Skeletal muscle satellite cell (primary cell): ENCODE data around the gene HIPK4.

Experiments used
- H3K27me3 ChIP-seq: 2 replicates; pipeline ENCODE4 v1.7.0; 2013; ENCODE audit warnings: low read length; ENCODE audit not compliant: control insufficient read depth, insufficient read depth
- H3K36me3 ChIP-seq: 2 replicates; pipeline ENCODE4 v1.7.0; 2013; ENCODE audit warnings: mild to moderate bottlenecking, control low read depth, low read length; ENCODE audit not compliant: insufficient read depth
- H3K4me1 ChIP-seq: 2 replicates; pipeline ENCODE4 v1.7.0; 2013; ENCODE audit warnings: low read length; ENCODE audit not compliant: control insufficient read depth, insufficient read depth
- H3K4me2 ChIP-seq: 2 replicates; pipeline ENCODE4 v1.7.0; 2013; ENCODE audit warnings: mild to moderate bottlenecking, low read length
- H3K4me3 ChIP-seq: 2 replicates; pipeline ENCODE4 v1.7.0; 2013; ENCODE audit warnings: low read length
- H3K9ac ChIP-seq: 2 replicates; pipeline ENCODE4 v1.7.0; 2013; ENCODE audit warnings: mild to moderate bottlenecking, low read depth, low read length, moderate library complexity
- H3K9me3 ChIP-seq: replicated peaks from 2 replicates; pipeline ENCODE4 v1.7.0; 2013; ENCODE audit warnings: mild to moderate bottlenecking, control low read depth, low read length

HIPK4 gene

DNA sequence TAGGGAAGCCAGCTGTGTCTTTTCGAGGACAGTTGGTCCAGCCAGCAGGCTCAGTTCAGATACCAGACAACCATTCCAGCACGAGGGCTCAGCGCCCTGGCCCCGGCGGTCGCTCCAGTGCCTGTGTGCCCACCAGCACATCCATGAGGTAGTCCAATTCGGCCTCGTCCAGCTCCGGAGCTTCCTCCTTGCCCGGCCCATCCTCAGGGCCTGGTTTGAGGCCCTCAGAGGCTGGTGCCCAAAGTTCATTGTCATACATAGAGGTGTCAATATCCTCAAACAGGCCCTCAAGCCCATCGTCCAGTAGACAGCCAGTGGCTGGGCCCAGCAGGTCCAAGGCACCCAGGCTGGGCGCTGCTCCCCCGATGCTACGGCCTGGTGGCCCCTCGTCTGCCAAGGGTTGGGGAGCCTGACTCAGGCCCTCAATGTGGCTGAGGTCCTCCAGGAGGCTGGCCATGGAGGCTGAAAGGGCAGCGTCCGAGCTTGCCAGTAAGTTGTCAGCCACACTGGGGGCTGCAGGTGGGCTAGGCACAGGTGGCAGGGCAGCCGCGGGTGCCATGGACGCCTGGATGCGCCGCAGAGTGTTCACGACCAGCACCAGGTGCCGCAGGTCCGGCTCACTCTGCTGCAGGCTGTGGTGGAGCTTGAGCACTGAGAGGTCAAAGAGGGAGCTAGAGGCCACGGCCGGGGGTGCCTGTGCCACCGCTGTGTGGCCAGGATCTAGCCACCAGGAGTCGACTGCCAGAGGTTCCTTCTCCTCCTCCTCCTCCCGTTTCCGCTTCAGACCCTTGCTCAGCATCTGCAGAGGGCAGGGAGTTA lies 33.0 kb upstream of the HIPK4 start:
- H3K9me3 ChIP-seq, result no peaks in the 10 kb centered on the region
- no peaks in the 10 kb centered on the region for H3K27me3 ChIP-seq
- H3K36me3 ChIP-seq, result peaks cover 15% of the 10 kb centered on the region
- peak overlapping the region; percentile 87 for H3K4me2 ChIP-seq
- H3K4me3 ChIP-seq, result peak overlapping the region; percentile 91
- H3K9ac ChIP-seq, result peak overlapping the region; percentile 98
- peaks cover 27% of the 10 kb centered on the region for H3K4me1 ChIP-seq

DNA sequence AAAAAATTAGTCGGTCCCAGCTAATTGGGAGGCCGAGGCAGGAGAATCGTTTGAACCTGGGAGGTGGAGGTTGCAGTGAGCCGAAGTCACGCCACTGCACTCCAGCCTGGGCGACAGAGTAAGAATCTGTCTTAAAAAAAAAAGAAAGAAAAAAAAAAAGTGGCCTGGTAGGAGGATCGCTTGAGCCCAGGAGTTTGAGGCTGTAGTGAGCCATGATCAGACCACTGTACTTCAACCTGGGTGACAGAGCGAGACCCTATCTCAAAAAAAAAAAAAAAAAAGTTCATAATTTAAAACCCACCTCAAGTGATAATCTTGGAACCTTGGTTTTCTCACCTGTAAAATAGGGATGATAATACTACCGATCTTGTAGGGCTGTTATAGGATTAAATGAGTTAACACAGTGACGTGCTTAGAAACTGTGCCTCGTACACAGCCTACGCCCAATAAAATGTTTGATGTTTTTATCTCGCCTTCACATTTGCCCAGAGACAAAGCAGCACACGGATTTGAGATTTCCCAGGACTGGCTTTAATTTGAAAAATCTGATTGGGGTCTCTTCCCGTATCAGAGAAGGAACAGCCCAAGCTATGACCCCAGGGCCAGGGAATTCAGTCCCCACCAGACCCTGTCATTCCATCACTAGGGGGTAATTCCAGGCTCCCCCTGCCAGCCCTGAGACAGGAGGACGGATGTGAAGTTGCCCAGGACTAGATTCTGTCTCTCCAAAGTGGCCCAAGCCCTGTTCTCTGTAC lies 32.2 kb upstream of the HIPK4 start:
- H3K27me3 ChIP-seq, result no peaks in the 10 kb centered on the region
- peak overlapping the region; percentile 91 for H3K4me3 ChIP-seq
- peak overlapping the region; percentile 98 for H3K9ac ChIP-seq
- peaks cover 15% of the 10 kb centered on the region for H3K36me3 ChIP-seq
- H3K4me2 ChIP-seq, result peak overlapping the region; percentile 87
- no peaks in the 10 kb centered on the region for H3K9me3 ChIP-seq
- peaks cover 30% of the 10 kb centered on the region for H3K4me1 ChIP-seq

DNA sequence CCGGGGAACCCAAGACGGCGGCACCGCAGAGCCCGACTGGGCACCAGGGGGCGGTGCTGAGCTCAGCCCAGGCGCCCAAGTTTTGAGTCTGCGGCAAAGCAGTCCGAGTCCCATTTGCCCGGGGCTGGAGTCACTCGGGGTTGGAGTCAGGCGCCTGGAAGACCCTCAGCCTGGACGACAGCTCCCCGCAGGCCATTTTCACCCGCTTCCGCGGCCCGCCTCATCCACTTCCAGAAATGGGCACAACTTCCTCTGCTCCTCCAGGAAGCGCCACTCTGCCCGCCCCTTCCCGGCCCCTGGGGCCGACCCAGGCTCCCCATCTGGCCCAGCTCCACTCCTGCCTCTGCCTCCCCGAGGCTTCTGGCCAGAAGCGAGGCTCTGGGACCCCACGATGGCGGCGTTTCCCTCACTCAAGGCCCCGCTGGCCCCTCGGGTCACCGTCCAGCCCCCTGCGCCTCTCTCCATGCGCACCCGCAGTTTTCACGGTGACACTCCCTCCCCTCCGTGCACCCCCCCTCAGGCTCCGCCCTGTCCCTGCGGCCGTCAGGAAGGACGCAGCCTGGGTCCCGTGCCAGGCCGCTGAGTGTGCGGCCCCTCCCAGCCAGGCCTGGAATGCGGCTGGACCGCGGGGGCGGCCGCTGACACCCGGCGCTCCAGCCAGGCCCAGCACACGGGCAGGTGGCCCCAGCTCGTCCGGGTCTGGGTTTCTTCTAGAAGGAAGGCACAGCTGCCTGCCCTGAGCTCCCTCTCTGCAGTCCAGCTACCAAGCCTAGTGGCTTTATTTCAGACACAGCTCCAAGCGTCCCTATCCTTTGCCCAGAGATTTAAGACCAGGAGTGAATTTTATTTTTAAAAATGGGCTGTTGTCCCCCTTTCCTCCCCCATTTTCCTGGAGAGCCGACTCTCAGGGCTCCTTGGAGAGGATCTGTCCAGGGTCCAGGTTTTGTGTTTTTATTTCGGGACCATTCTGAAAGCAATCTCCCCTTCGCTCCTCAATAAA lies 31.1 kb upstream of the HIPK4 start:
- Histone ChIP-seq H3K4me1 (peaks cover 35% of the 10 kb centered on the region), H3K4me2 (peak overlapping the region; percentile 87), H3K27me3 (no peaks in the 10 kb centered on the region), H3K9me3 (no peaks in the 10 kb centered on the region), H3K4me3 (peak overlapping the region; percentile 78), H3K36me3 (peaks cover 15% of the 10 kb centered on the region), H3K9ac (peak overlapping the region; percentile 98)

DNA sequence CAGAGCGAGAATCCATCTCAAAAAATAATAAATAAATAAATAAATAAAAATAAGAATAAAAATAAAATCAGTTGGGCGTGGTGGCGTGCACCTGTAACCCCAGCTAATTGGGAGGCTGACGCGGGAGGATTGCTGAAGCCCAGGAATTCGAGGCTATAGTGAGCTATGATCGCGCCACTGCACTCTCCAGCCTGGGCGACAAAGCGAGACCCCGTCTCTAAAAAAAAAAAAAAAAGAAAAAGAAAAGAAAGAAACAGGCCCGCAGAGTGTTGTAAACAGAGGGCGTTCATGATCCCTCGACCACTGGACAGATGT lies 30.4 kb upstream of the HIPK4 start:
- Histone ChIP-seq H3K9ac (peak overlapping the region; percentile 98), H3K9me3 (no peaks in the 10 kb centered on the region), H3K27me3 (no peaks in the 10 kb centered on the region), H3K4me1 (peaks cover 35% of the 10 kb centered on the region), H3K4me2 (peak overlapping the region; percentile 87), H3K4me3 (peak overlapping the region; percentile 78), H3K36me3 (peaks cover 15% of the 10 kb centered on the region)

DNA sequence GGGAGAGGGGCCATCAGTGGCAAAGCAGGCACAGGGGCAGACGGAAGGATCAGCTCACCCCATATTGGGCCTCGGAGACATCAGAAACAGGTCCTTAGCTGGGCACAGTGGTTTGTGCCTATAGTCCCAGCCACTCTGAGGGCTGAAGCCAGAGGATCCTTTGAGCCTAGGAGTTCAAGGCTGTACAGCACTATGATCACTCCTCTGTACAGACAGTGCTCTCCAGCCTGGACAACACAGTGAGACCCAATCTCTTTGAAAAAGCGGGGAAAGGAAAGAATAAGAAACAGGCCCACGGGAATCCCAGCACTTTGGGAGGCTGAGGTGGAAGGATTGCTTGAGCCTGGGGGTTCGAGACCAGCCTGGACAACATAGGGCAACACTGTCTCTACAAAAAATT lies 29.8 kb upstream of the HIPK4 start:
- H3K4me3 ChIP-seq, result no peak overlapping the region
- peaks cover 35% of the 10 kb centered on the region for H3K4me1 ChIP-seq
- no peak overlapping the region for H3K9ac ChIP-seq
- no peaks in the 10 kb centered on the region for H3K27me3 ChIP-seq
- H3K4me2 ChIP-seq, result no peak overlapping the region
- H3K36me3 ChIP-seq, result peaks cover 15% of the 10 kb centered on the region
- no peaks in the 10 kb centered on the region for H3K9me3 ChIP-seq

DNA sequence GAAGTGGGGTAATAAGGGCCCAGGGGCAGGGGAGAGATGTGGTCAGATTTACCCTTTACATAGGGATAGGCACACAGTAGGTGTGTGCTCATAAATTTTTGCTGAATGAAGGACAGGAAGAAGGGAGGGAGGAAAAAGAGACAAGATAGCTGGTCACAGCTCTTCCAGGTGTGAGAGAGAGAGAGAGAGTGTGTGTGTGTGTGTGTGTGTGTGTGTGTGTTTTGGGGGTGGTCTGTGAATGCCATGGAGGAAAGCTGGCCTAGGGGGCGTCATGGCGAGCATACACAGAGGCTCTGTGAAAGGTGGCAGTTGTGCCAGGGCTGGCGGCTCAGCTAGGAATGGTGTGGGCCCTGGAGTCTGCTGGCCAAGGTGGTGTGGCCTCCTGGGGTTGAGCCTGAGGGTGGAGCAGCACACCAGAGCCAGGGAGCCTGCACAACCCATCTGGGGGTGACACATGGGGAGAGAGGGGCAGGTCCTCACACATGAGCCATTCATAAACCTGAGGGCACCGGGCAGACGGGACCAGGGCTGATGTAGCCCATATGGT lies 29.2 kb upstream of the HIPK4 start:
- no peaks in the 10 kb centered on the region for H3K27me3 ChIP-seq
- H3K36me3 ChIP-seq, result peaks cover 15% of the 10 kb centered on the region
- no peak overlapping the region for H3K9ac ChIP-seq
- no peak overlapping the region for H3K4me2 ChIP-seq
- no peaks in the 10 kb centered on the region for H3K9me3 ChIP-seq
- peaks cover 35% of the 10 kb centered on the region for H3K4me1 ChIP-seq
- no peak overlapping the region for H3K4me3 ChIP-seq

DNA sequence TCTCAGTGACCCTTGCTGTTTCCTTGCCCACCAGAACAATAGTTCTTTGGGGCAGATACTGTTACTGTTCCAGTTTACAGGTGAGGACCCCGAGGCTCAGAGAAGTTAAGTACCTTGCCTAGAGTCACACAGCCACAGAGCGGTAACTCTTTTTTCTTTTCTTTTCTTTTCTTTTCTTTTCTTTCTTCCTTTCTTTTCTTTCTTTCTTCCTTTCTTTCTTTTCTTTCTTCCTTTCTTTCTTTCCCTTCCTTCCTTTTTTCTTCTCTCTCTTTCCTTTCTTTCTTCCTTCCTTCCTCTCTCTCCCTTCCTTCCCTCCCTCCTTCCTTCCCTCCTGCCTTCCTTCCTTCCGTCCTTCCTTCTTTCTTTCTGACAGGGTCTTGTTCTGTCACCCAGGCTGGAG lies 28.1 kb upstream of the HIPK4 start:
- Histone ChIP-seq H3K9ac (no peak overlapping the region), H3K4me1 (peaks cover 28% of the 10 kb centered on the region), H3K4me2 (no peak overlapping the region), H3K36me3 (peaks cover 11% of the 10 kb centered on the region), H3K9me3 (no peaks in the 10 kb centered on the region), H3K4me3 (no peak overlapping the region), H3K27me3 (no peaks in the 10 kb centered on the region)

DNA sequence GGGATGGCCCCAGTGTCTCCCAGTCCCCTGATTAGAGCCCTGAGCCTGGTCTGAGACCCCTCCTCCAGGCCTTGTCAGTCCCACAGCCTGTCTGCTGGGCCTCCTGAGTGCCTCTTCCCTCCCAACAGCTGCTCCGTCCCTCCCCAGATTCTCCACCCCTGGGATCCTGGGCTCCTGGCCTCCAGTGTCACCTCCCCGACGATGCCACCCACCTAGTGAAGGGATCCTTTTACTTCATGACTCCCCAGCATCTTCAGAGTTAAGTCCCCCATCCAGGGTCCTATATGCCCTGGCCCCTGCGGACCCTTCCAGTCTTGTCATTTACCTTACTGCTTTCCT lies 27.6 kb upstream of the HIPK4 start:
- H3K36me3 ChIP-seq, result peaks cover 7% of the 10 kb centered on the region
- H3K4me1 ChIP-seq, result peaks cover 24% of the 10 kb centered on the region
- no peak overlapping the region for H3K9ac ChIP-seq
- H3K4me2 ChIP-seq, result no peak overlapping the region
- H3K4me3 ChIP-seq, result no peak overlapping the region
- no peaks in the 10 kb centered on the region for H3K9me3 ChIP-seq
- no peaks in the 10 kb centered on the region for H3K27me3 ChIP-seq

DNA sequence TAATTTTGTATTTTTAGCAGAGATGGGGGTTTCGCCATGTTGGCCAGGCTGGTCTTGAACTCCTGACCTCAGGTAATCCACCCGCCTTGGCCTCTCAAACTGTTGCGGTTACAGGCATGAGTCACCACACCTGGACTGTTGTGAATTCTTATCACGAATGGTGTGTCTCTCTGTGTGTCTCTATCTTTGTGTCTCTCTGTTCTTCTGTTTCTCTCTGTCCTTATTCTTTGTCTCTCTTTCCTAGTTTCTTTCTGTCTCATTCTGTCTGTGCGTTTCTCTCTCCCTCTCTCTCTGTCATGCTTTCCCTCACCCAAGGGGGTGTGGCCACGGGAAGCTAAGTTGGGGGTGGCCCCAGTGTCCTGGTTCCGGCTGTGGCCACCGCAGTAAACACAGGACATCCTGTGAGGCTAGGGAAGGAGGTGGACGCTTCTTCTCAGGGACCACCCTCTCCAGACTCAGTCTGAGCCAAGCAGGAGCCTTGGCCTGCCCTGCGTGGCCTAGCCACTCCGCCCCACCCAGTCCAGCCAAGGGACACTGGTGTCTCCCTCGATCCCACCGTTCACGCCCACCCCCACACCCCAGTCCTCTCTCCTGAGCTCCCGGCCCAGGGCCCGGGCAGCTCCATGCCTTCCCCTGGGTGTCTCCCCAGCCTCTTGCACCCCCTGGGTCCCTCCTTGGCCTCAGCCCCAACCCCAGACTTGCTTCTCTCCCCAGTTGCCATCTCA lies 27.1 kb upstream of the HIPK4 start:
- Histone ChIP-seq H3K27me3 (no peaks in the 10 kb centered on the region), H3K36me3 (peaks cover 1% of the 10 kb centered on the region)

DNA sequence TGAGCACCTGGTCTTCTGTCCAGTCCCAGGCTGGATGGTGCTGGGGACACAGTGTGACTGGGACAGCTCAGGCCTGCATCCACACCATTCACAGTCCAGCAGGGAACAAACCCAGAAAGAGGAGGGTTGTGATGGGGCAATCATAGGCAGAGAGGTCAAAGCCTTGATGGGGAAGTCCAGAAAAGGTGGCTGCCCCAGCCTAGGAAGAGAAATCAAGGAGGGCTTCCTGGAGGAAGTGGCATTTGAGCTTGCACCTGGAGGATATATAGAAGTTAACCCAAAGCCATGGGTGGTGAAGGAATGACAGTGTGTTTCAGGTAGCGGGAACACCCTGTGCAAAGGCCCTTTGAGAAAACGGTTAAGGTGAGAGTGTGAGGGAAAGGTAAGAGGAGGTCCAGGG lies 25.8 kb upstream of the HIPK4 start:
- peaks cover 16% of the 10 kb centered on the region for H3K4me1 ChIP-seq
- no peaks in the 10 kb centered on the region for H3K36me3 ChIP-seq
- H3K9ac ChIP-seq, result no peak overlapping the region
- no peak overlapping the region for H3K4me2 ChIP-seq
- no peaks in the 10 kb centered on the region for H3K9me3 ChIP-seq
- no peak overlapping the region for H3K4me3 ChIP-seq
- no peaks in the 10 kb centered on the region for H3K27me3 ChIP-seq

More for the DNA sequence above, 27.1 kb upstream of the HIPK4 start:
- H3K9me3 ChIP-seq, result no peaks in the 10 kb centered on the region
- H3K4me3 ChIP-seq, result no peak overlapping the region
- no peak overlapping the region for H3K4me2 ChIP-seq
- H3K9ac ChIP-seq, result no peak overlapping the region
- peaks cover 18% of the 10 kb centered on the region for H3K4me1 ChIP-seq
